HG03378 (cell line): Measurements from ENCODE around the gene GOLGA3.
"Not testable (repeated sequence)": the region's sequence is repeated elsewhere in the genome, so short reads cannot be mapped to it uniquely, and the experiment has no call there.

Source experiments
- ATAC-seq: cut with Tn5 transposase; IDR thresholded peaks from one replicate; pipeline ENCODE4 v1.9.1; 2021; ENCODE audit warnings: mild to moderate bottlenecking, moderate library complexity; ENCODE audit not compliant: unreplicated experiment

GOLGA3 gene

DNA sequence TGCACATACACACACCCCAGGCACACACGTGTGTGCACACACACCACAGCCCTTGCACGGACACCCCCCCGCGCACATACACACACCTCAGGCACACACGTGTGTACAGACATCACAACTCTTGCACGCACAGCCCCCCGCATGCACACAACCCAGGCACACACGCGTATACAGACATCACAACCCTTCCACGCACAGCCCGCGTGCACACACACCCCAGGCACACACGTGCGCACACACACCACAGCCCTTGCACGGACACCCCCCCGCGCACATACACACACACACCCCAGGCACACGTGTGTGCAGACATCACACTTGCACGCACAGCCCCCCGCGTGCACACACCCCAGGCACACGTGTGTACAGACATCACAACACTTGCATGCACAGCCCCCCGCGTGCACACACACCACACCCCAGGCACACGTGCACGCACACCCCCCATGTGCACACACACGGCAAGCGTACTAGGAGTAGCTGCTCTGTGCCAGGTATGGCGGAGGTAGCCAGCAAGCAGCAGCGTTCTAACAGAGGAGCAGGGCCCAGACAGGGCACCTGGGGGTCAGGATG is 48.8 kb downstream of the GOLGA3 start:
- no peak for ATAC-seq

DNA sequence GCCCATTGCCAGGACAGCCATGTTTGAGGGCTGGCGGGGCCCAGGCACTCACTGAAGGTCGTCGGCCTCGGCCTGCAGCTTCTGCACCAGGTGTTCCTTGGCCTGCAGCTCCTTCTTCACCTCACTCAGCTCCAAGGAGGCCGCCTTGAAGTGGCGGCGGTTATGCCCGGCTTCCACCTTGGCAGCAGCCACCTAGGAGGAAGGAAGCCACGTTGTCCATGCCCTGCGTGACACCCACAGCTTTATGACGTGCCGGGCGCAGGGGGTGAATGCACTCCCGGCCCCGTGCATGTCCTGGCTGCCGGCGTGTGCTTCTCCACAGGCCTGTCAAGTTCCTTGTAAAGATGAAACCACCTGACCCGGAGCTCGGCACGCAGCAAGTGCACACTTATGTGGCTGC is 51.1 kb downstream of the GOLGA3 start:
- ATAC-seq = no peak

DNA sequence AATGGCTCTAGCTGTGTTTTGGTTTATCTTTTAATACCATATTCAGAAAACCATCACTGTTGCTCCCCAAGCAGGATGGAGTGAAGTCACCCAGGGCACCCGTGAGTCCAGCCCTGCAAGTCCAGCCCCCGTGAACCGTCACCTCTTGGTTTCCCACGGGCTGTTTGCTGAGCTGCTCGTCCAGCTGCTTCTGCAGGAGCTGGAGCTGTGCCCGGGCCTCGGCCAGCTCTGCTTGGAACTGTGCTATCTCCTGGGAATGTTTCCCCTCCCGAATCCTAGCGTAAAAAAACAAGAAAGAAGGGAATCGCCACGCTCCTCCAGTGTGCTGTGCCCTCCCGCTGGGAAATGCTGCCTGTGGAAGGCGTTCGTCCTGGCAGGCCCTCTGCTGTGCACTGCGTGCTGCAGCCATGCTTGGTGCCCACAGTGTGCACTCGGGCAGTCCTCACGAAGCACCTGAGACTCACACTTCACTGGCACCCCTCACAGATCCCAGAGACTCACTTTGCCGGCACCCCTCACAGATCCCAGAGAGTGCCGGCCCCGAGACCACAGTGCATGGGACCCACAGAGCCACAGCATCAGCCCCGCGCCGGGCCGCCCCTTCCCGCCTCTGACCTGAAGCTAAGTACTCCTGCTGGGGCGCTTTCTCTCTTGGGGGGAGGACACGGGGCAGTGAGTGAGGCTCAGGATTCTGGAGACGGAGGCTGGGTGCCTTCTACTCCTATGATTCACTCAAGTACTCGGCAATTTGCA is 51.7 kb downstream of the GOLGA3 start:
- ATAC-seq = no peak

DNA sequence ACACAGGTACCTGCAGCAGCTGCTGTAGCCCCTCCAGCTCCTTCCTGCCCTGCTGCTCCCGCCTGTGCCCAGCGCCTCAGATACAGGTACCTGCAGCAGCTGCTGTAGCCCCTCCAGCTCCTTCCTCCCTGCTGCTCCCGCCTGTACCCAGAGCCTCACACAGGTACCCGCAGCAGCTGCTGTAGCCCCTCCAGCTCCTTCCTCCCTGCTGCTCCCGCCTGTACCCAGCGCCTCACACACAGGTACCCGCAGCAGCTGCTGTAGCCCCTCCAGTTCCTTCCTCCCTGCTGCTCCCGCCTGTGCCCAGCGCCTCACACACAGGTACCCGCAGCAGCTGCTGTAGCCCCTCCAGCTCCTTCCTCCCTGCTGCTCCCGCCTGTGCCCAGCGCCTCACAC is 52.4 kb downstream of the GOLGA3 start:
- not testable (repeated sequence) for ATAC-seq

DNA sequence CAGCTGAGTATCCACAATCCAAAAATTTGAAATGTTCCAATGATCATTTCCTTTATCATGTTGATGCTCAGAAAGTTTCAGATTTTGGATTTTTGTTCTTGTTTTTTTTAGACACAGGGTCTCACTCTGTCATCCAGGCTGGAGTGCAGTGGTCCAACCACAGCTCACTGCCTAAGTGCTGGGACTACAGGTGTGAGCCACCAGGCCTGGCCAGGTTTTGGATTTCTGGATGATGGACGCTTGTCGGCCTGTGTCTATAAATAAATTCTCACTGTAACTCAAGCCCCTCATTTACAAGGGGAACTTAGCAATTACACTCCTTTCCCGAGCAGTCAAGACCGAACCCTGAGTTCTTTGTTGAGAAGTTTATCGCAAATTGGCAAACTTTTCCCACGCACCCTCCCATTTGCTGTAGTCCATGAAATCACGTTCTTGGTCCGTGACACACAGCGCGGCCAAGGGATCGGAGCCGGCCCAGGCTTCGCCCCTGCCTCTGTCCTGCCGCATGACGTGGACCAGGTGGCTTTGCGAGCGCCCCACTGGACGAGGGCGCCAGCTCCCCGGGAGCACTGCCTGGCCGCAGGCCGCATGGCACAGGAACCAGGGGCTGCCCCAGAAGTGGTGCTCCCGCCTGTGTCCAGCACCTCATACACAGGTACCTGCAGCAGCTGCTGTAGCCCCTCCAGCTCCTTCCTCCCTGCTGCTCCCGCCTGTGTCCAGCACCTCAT is 53.0 kb downstream of the GOLGA3 start:
- no peak for ATAC-seq

DNA sequence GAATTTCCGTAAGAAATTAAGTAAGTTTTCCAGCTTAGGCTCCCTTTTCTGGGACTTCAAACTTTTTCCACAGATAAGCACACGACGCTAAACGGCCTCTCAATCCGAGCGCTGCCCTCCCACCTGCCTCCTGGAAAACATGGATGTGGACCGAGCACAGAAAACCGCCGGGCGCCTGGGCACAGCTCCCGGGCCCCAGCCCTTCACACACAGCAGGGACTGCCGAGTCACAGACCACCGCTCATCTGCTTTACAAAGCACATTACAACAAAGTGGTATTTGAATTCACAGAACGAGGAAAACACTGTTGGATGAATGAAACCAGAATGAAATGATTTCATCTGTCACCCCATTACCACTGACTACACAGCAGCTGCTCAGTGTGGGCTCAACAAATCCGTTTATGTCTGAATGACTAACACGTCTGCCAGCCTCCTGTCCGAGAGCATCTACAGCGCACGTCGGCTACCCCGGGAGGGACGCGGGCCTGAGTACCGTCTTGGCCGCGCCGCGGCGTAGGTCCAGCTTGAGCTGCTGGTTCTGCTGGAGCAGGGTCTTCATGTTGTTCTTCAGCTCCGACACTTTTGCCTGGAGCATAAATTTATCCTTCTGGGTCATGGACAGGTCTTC is 53.9 kb downstream of the GOLGA3 start:
- no peak for ATAC-seq

DNA sequence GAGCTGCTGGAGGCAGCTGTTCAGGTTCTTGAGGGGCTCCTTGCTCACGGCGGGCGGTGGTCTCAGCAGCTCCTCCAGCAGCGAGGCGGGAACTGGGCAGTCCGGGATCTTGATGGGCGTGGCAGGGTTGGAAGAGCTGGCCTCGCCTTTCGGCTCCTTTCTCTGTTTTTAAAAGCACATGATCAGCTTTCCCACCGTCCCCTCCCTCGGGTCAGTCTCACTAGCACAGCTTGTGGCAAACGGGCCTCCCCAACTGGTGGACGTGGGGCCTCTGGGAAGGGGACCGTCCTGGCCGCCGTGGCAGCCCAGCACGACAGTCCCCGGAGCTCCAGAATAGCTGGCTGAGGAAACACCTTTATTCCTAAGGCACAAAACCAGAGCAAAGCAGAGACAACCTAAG is 54.5 kb downstream of the GOLGA3 start:
- ATAC-seq = no peak

DNA sequence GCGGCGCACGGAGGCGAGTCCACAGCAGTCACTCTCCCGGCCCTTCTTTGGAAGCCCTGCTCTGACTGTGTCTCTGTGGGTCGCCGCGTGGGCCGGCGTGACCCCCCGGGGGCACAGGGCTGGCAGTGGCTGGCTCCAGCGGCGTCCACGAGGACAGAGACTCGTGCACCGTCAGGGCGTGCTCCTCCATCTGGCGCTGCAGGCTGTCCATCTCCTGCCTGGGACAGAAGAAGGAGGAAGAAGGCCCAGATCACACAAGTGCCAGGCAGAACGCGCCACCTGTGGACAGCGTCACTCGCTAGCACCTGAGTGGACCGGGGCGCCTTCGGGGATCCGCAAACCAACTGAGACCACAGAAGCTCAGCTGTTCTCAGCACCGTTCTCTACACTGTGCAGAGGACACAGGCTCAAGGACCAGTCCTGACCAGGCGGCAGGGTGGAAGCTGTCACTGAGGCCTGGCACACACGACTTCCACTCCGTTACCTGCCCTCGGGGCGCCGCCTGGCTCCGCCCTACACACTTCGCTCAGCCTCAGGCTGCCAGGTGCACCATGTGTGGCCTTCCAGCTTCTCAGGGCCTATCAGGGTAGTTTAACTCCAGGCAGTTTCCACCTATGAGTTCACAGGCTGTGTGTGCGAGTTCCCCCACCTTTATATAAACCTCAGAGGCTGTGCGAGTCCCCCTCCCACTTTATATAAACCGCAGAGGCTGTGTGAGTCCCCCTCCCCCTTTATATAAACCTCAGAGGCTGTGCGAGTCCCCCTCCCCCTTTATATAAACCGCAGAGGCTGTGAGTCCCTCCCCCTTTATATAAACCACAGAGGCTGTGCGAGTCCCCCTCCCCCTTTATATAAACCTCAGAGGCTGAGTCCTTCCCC is 55.4 kb downstream of the GOLGA3 start:
- no peak for ATAC-seq

DNA sequence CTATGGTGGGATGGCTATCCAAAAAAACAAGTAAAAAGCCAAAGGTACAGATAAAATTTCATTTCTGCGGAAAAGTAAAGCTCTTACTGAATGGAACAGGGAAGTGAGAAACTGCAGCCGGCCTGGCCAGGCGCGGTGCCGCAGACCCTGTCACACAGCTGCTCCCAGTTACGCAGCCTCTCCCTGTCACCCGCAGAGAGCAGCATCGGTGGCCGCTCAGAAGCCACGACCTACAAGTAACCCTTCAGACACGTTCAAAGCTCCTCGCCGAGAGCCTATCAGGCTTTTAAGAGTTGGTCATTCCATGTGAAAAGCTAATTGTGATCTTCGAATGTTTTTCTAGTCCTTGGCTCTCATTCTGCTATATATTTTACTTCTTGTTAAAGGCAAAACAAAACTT is 56.1 kb downstream of the GOLGA3 start:
- no peak for ATAC-seq

DNA sequence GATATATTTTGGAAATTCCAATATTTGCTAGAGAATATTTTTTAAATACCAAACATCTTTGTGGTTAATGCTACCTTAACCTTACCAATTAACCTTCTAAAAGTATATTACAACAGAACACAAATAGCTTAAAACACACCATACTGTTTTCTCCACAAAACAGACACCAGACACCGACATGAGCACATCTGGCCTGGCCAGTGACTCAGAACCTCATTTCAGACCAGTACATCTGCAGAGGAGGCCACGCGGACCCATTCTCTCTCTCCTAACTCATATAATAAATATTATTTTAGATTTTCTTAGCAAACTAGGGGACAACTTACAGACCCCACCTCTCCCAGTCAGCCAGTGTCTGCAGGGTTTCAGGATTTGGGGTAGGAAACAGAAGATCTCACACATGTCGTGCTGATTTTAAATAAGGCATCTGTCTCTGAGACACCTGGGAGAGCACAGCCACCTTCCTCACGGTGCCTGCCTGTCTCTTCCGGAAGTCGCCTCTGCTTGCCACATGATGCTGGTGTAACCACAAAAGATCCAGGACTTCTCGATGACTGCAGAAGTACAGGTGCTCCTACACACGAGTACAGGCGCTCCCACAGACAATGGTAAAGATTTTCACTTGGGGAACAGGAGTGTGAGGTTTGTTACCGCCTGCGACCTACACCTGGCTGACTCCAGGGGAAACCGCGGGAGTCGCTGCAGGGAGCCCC is 57.4 kb downstream of the GOLGA3 start:
- ATAC-seq = no peak

DNA sequence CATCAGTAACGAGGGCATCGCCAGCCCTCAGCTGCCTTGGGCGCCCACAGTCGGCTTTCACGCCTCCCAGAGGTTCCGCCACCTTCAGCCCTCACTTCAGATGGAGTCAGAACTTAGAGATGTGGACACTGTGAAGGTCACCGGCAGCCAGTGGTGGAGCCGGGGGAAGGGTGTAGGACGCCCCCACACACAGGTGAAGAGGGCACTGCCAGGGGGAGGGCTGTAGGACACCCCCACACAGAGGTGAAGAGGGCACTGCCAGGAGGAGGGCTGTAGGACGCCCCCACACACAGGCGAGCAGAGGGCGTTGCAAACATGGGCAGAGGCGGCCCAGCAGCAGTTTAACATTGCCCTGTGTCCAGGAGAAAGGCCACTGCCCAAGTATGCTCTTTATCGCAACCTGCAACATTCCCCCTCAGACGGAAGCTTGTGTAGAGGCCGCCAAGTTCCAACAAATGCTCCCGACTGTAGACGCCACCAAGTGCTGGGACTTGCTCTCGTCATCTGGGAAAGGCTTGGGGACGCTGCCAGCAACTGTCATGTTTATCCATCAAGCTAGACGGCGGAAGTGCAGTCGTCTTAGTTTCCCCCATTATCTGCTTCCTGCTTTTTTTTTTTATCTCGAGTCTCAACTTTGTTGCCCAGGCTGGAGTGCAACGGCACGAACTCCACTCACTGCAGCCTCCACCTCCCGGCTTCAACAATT is 62.1 kb downstream of the GOLGA3 start:
- no peak for ATAC-seq

DNA sequence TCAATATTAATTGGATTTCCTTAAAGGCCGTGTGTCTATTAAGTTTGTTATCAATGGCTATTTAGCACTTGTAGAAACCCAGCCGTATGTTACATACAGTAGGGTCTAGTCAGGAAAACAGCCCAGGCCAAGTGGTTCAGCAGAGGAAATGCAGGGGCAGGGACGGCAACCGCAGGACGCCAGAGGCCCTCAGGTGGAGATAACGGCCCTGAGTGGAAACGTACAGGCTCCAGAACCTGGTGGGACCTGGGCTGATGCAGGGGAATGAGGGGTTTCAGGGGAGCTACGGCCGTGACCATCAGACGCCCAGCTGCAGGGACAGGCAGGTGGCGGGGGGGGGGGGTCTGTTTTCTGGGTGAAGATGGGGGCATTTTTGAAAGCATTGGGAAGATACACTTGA is 63.3 kb downstream of the GOLGA3 start:
- no peak for ATAC-seq

DNA sequence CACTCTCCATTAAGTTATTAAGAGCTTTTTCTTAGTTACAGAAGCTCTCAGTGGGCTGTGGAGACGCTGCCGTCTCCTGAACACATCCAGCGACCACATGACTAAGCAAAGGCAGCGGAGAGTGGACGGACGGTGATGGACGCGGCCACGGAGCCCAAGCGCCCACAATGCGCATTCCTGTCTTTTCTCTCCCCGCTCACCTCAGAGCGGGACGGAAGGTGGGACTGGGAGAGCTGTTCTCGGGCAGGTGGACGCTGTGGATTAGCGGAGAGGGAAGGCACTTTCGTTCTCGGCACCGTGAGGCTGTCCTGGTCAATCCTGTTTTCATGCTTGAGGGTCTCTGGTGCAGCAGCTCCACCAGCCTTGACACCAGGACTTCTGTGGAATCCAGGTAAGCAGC is 64.4 kb downstream of the GOLGA3 start:
- no peak for ATAC-seq

DNA sequence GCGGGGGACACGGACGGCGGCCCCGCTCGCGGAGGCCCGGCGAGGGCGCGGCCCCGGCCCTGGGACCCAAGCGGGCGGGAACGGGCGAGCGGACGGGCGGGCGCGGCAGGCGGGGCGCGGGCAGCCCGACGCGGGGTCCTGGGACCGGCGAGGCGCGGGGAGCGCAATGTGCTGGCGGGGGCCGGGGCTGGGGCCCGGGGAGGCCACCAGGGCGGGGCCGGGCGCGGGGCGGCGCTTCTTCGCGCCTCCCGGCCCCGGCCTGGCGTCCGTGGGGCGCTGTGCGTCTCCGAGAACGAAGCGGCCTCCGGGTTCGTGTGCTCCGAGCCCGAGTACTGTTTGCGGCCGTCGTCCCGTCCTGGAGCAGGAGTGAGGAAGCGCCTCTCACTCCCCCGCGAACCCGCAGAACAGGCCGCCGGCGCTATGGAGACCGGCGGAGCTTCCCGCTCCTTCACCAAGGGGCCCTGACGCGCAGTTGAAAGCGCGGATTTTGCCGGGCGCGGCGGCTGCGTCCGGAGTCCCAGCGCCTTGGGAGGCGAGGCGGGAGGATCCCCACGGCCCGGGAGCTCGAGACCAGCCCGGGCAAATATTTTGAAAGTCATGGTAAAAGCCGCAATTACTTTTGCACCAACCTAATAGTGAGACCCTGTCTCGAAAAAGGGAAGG is 66.6 kb downstream of the GOLGA3 start:
- peak; percentile 38 for ATAC-seq

DNA sequence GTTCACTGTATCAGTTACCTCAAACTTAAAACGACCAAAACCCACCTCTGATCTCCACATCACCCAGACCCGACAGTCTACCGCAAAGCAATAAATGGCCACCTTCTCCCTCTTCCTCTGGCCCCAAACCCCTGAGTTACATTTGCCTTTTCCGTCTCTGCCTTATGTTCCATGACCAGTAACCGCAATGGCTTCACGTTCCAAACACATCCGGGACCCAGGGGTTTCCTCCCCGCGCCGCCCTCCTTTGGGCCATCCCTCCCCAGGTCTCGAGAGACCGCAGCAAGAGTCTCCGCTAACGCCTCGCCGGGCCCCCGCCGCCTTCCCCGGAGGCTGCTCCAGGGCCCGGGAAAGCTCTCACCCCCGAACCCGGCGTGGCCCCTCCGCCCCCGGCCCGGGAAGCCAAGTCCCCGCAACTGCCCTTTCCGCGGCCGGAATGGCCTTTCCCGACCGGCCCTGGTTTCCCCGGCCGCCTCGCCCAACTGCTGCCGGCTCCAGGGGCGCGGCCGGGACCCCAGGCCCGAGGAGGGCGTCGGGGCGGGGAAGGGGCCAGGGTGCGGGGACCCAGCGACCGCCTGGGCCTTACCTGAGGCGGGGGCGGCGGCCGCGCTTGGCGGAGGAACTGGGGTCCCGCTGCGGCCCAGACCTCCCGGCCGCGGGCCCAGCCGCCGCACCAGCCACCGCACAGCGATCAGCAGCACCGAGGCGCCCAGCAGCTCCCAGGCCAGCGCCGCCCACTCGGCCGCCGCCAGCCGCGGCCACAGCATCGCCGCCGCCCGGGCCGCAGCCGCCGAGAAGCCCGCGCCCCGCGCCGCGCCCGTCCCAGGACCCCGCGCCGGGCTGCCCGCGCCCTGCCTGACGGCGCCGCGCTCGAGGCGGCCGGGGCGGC is 67.4 kb downstream of the GOLGA3 start, which contains the start of gene ANKLE2:
Gene ANKLE2 (minus strand): TSS at position 801 of the 889 bp plus-strand sequence. CDS start 34 bp downstream, at position 767.
- no peak for ATAC-seq

DNA sequence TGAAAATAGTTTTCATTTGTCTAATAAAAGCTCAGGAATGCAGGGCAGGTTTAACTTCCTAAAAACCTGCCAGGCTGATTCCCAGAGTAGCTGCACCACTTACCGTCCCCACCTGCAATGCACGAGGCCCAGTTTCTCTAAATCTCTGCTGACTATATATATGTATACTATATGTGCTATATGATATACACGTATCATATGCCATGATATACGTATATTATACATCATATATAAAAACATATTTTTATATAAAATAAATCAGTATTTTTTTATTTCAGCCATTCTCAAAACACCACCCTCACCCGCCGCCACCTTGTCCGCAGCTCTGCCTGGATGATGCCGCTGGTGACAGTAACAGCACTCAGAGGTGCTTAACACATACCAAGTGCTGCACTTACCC is 69.3 kb downstream of the GOLGA3 start:
- ATAC-seq = no peak

DNA sequence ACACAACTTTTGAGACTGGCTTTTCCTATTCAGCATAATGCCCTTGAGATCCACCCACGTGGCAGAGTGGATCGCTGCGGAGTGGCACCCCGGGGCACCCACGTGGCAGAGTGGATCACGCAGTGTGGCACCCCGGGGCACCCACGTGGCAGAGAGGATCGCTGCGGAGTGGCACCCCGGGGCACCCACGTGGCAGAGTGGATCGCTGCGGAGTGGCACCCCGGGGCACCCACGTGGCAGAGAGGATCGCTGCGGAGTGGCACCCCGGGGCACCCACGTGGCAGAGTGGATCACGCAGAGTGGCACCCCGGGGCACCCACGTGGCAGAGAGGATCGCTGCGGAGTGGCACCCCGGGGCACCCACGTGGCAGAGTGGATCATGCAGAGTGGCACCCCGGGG is 69.8 kb downstream of the GOLGA3 start:
- not testable (repeated sequence) for ATAC-seq
